GM04504 (cell line): ENCODE measurements around the gene C4orf54.

Experiments used
- DNase-seq: peaks from one replicate; pipeline ENCODE4 v3.0.0-alpha.2; 2012; ENCODE audit warnings: low read depth

C4orf54 gene

DNA sequence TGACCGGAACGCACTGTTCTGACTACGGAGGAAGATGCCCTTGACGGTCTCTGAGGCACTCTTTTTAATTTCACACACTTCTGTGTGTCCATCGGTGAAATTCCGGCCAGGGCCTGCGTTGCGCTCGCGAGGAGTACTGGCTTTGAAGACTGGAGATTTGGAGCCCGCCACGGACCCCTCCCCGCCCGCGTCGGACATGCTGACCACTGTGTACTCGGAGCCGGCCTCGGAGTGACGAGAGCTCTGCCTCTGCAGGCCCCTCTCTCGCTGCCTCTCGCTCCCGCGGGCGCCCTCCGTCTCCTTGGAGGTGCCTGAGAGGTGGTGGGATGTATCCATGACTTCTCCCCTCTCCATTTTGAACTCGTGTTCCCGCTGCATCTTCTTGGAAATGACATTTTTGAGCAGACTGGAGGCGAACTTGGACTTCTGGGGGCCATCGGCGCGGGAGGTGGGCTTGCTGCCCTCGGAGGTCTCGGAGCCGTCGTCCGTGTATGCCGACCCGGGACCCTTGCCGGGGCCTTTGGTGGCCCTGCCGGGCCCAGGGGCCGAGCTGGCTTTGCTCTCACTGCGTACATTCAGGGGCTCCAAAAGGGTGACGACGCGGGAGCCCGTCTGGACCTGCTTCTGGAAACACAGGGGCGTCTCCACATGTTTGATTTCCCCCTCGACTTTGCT is 5.7 kb downstream of the C4orf54 start:
- no peak for DNase-seq

DNA sequence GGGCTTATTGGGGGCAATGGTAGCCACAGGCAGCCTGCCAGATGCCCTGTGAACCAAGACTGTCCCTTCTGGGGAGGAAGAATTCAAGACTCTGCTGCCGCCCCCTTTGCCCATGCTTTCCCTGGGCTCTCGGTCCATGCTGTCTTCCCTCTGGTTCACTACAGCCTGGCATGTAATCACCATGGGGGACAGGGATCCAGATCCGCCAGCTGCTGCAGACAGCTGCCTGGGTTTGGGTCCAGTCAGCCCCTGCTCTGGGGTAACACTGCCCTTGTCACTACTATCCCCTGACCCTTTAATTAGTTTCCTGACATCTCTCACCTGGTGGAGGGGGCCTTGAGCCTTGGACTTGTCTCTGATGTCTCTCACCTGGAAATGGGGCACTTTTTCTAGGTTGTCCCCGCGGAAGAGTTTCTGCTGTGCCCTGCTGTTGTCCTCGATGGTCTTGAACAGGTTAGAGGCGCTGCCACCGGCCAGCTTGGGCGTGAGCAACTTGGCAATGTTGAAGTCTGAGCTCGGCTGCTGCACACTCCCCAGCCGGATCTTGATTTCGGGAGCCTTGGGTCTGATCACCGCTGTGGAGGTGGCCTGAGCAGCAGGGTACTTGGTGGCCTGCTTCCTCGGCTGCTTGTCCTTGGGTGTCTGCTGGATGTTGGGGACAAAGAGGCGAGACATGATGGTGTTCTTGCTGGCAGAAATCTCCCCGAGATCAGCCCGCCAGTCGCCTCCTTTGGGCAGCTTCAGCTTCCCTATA is 6.4 kb downstream of the C4orf54 start:
- DNase-seq, result no peak

DNA sequence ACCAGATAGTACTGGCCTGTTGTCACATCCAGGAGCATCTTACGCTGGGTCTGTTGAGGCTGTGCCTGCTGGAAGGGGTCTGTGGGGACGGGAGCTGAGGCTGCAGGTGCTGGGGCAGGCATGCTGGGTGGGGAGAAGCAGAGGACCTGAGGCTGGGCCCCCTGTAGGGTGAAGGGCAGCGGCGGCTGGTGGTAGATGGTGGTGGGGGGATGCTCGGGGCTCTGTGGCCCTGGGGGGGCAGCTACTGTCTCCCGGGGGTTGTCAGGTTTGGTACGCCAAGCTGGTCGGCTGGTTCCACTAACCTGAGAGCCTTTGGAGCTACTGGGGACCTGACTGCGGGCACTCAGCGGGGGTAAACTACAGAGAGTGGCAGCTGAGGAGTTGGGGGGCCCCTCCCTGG is 7.8 kb downstream of the C4orf54 start:
- DNase-seq, result no peak

DNA sequence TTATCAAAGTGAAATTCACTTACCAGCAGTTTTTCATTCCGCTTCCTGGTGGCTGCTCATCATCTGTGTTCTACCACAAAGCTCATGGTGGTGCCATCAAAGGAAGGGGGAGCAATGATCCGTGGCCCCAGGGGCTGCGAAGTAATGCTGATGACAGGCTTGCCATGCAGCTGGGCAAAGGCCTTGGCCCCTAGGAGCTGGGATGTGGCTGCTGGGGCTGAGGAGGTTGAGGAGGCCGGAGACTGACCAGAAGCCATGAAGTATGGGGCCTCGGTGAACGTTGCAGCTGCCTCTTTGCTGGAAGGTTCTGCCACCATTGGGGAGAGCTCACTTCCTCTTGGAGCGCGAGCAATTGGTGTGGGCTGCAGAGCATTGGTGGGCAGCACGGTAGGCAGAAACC is 8.4 kb downstream of the C4orf54 start:
- no peak for DNase-seq

DNA sequence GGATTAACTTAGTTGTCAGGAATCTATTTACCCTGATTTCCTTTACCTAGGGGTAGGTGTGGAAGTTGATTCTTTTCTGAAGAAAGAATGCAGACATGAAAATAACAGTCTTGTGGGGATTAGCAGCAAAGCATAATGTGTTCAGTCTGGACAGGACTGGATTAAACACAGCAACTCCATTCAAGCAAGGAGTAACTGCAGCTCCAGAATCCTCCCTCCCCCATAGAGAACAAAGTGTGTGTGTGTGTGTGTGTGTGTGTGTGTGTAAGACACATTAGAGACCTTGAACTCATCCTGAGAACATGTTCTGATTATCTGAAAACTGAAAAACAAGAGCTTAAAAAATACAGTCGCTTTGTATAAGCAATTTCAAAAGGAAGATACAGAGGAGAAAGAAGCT is 9.3 kb downstream of the C4orf54 start:
- DNase-seq, result no peak

DNA sequence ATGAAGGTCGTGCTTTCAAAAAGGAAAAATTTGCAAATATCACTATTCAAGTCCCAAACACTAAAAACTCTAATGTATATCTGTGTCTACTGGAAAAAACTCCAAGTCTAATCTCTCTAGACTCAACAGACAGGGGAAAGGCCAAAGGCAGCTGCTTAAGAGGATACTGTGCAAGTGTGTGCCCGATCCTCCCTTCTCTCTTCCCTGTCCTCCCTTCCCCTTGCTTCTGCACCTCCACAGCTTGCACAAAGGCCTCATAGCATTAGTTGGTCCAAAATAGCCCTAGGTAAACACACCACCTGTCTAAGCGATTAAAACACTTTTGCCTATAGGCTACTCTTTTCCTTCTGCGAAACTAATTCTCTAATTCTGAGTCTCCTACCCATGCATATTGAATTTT is 10.6 kb downstream of the C4orf54 start:
- no peak for DNase-seq

DNA sequence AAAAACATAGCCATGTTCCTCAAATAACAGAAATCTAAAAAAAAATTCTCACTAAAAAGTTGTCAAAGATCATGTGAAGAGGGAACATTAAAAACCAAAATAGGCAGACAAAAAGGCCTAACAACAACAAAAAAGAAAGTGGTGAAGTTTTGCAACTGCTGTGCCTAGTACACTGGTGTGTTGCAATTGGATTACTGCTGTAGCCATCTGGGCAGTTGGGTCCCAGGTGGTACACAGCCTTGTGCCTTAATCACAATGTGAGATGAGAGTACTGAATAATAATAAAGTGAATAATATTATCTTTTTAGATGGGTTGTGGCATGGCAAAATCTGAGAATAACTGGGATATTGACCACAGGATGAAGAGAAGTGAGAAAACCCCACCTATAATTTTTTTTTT is 12.0 kb downstream of the C4orf54 start:
- DNase-seq, result no peak

DNA sequence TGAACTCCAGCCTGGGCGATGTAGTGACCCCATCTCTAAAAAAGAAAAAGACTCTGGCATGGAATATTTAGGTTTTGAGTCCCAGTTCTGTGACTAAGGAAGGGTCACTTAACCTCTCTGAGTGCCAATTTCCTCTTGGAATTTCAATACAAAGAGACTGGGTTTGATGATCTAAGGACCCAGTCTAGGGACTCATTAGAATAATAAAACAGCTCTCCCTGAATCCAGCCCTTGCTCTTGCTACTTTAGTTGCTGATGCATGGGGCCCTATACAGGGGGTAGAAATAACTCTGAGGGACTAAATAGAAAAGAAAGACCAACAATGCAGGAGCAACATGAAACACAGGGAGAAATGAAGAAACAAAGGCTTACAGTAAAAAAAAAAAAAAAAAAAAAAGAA is 12.6 kb downstream of the C4orf54 start:
- no peak for DNase-seq

DNA sequence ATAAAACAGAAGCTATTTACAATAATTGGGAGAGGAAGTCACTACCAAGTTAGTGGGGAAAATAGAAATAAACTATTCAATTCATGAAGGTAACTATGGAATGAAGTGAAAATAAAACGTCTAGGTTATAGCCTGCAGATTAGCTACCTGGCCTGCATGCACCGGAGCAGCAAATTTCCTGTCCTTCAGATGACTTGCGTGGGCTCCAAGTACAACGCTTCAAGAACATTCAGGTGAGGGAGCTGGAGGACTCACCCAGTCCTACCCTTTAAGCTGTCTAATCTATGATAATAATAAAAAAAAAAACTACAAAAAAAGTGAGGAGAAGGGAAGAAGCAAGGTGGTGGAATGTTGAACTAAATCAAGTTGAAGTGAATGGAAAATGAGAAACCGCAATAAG is 13.2 kb downstream of the C4orf54 start:
- no peak for DNase-seq

DNA sequence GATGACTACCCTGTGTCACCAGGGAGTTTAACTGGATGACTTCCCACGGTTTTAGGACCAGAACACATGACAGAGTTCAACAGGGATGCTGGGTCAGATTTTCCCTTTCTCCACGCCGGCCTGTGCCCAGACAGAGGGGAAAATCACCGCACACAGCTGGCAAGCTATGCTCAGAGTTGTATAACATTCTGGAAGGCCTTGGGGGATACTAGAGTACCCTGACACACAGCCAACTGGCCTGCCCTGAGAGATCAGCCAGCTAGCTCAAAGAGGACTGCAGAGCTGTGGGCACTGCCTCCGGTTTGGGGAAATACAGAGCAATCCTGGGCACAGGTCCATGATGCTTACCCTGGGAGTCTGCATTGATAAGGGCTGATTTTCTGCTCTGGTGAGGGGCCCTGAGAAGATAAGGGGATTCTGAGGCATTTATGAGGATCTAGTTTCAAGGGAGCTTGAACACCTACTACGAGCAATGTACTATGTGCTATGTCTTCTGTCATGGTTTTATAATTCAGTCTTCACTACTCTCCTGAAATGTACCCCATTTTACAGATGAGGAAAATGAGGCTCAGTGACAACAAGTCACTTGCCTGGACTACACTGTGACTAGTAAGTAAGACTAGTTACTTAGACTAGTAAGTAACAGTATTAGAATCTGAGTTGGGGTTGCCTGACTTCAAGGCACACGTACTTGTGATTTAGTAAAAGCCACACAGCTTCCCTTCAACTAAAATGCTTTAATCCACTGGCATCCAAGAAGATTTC is 14.7 kb downstream of the C4orf54 start:
- DNase-seq, result no peak

DNA sequence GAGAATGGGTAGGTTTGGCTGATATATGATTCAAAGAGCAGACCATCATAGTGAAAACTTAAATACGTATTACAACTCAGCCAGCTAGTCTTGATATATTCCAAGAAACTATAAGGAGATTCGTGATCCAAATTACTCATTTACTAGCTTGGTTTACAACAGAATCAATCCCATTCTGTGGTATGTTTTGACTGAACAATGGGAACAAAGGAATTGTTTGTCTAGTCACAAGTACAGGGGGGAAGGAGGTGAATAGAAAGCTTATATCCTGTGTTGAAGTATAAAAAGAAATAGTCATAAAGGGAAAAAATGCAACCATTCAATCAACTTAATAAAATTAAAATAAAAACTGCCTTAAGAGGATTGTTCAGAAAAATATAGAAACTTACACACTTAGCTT is 17.0 kb downstream of the C4orf54 start:
- no peak for DNase-seq

DNA sequence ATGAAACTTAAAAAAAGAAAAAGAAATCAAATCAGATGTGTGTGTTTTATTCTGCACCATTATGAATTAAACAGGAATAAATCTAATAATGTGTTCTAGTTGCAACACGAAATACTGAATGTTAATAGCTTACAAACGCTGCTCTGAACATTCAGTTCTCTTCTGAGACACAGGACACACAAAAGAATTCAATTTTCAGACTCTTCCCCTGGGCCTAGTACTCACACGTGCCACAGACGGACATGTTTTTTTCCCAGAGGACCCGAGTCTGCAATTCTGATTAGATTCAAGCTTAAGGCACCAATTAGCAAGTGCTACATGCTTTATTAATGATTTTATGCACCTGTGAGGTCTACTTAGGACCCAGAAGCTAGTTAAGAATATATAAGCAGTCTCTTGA is 20.5 kb downstream of the C4orf54 start:
- DNase-seq, result no peak

DNA sequence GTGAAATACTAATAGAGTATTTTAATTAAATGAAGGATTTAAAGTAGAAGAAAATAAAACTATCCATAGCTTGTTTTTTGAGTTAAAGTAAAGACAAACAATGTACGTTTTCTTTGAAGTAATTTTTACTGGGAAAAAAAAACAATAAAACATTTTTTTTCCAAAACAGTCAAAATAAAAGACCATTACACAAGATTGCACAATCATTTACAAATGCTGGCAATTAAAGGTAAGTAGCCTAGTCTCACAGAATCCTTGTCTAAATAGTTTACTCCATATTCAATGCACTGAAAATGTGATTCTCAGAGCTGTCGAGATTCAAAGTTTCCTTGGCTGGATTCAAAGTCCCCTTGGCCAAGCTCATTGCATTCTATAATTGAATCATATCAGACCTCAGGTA is 21.2 kb downstream of the C4orf54 start:
- DNase-seq, result no peak

DNA sequence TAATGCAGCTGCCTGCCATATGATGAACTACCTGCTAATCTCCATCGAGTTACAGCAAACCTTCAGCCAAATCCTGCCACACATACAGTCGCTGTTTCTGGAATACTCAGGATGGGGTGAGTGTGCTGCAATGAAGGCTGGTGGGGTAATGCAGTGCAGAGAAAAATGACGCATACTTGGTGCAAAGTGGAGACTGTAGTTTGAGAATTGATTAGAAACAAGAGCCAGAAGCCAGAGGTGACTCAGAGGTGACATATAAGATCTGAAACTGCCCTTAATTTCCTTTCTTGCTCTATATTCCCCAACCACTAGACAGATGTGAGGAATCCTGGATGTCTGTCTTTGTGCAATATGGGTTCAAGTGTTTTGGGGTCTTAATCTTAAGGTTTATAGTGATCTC is 22.0 kb downstream of the C4orf54 start:
- DNase-seq, result no peak

DNA sequence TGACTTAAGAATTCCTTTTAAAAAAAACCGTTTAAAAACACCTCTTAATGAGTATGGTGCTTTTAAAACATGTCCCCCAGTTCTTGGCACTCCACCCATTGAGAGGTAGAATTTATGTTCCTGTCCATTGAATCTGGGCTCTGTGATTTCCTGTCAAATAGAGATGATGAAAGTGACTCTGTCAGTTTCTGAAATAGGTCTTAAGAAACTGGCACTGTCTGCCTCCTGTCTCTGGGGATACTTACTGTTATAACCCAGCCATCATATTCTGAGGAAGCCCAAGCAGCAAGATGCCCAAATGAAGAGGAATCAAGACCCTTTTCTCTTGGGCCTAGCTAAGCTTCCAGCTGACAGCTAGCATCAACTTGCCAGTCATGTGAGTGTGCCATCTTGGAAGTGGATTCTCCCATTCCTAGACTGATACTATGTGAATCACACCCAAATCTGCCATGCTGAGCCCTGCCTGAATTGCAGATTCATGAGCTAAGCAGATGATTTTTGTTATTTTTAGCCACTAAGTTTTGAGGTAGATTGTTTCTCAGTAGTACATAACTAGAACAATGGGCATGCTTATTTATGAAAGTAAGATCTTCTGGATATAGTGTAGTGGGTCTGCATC is 22.8 kb downstream of the C4orf54 start:
- no peak for DNase-seq

DNA sequence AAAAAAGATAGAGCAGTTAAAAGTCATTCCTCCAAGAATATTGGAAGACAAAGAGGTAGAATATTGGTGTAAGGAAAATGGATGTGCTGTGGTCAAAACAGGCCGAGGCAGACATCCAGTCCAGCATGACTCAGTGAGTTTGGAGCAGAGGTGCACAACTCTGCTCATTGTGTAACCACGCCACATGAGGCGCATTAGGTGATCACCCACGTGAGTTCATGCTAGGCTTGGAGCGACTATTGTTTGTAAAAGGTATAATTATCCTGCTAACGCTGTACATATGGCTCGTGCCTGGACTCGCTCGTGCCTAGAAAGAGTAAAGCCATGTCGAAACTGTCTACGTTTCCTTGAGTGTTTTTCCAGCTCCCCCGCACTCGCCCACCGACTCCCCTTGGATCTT is 23.9 kb downstream of the C4orf54 start:
- DNase-seq, result no peak

DNA sequence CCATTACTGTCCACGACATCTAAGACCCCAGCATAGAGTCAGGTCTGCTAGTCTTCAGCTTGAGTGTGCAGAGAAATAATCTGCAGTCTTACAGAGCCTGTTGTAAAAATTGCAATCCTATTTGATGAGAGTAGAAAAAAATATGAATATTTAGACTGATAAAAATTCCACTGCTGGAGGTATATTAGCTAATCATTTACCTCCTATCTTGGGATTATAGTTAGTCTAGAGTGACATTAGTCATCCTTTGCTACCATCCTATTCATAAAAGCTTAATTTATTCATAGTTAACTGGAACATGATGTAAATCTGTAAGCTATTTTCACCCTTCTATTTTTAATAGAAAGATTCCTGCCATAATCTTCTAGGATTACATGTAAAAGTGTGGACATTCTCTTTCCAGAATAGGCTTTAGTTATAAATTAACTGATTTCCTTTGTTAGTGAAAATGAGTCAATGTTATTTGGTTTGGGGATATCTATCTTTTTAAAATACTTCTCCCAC is 26.7 kb downstream of the C4orf54 start:
- DNase-seq, result no peak

DNA sequence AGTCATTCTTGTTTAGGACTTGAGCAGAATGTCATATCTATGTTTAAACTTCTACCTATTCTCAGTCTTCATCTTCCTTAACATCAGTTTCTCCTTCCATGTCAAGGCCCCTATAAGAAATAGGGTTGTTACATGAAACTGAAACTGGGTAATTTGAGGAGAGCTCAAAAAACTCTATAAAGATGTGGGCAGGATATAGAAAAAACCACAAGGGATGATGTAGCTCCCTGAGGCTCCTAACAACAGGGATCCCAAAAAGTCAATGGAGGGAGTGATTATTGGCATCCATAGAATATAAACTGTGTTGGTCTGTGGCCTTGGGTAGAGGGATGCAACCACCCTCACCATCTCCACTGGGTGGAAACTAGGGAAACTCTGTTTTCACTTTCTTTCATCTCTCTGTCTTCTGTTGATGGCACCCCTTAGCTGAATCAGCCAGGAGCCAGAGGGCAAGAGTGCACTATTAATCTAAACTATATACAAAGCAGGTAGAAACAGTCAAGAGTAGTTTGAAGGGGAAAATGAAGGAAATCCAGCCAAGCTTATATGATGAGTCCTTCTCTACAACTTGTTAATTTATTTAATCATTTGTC is 27.6 kb downstream of the C4orf54 start:
- DNase-seq, result no peak

DNA sequence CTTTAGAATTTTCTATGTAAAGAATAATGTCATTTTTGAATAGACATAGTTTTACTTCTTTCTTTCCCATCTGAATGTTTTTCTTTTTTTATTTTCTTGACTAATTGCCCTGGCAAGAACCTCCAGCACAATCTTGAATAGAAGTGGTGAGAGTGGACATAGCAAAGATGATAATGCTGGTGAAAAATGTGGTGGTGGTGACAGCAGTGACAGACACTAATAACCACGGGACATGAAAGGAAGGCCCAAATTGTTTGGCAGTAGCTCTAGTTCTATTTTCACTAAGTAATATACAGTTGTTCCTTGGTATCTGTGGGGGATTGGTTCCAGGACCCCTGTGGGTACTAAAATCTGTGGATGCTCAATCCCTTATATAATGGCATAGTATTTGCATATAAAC is 29.6 kb downstream of the C4orf54 start:
- no peak for DNase-seq

DNA sequence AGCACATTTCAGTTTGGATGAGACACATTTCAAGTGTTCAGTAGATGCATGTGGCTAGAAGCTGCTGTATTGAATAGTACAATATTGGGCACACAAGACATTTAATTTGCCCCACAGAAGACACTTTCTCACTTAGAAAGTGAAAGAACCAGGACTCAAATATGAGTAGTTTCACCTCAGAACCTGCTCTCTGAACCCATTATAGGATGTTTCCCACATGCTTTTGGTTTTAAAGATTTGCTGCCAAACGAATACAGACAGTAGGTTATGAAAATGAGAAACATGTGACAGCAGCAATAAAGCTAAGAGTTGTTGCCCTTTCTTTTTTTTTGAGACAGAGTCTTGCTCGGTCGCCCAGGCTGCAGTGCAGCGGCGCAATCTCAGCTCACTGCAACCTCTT is 32.3 kb downstream of the C4orf54 start:
- DNase-seq, result no peak

DNA sequence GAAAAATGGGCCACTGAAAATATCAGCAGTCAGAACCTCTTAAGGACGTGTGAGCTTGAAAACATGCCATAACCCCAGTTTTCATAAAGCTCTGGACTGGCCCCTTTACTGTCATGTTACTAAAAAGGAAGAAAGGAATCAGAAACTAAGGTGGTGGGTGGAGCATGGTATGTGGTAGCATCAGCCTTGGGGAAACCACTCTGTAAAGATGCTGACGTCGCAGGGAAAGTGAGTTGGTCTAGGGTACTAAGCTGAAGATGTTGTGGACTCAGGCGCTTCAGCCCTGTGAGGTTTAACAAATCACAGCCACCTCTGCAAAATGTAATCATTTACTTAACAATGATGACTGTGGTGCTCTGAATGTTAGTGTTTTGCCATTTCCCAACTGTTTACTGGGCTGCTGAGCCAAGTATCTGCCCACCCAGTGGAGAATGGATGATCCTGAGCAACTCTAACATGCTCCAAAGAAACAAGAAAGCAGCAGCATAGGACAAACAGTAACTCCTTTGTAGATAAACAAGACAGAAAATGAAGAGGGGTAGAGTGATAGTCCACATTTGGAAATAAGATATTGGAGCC is 33.4 kb downstream of the C4orf54 start:
- no peak for DNase-seq

DNA sequence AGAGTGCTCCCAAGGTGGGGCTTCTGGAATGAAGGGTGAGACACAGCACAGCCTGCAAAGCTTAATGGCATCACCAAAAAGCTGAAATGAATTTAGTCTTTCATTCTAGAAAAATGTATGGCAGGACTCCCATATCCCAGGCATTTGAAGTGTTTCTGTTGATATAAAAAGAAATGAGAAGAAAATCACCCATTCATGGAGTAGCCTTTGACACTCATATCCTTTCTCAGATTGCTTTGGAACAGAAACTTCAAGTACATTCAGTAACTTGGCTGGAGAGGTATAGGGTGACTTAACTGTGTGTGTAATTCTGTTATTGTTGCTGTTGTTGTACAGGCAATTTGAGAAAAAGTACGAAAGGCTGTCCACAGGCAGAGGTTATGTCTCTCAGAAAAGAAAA is 35.3 kb downstream of the C4orf54 start:
- no peak for DNase-seq
